ENCODE measurements around the gene AGAP1. TPM values are rescaled to one million over a fixed set of nuclear protein-coding genes. Genes with fewer than 3 reads are reported as not detected.

The AGAP1 gene
- total and polyA plus RNA-seq, 2 donors from 2014 or later = 8.1 to 44.5 TPM

DNA sequence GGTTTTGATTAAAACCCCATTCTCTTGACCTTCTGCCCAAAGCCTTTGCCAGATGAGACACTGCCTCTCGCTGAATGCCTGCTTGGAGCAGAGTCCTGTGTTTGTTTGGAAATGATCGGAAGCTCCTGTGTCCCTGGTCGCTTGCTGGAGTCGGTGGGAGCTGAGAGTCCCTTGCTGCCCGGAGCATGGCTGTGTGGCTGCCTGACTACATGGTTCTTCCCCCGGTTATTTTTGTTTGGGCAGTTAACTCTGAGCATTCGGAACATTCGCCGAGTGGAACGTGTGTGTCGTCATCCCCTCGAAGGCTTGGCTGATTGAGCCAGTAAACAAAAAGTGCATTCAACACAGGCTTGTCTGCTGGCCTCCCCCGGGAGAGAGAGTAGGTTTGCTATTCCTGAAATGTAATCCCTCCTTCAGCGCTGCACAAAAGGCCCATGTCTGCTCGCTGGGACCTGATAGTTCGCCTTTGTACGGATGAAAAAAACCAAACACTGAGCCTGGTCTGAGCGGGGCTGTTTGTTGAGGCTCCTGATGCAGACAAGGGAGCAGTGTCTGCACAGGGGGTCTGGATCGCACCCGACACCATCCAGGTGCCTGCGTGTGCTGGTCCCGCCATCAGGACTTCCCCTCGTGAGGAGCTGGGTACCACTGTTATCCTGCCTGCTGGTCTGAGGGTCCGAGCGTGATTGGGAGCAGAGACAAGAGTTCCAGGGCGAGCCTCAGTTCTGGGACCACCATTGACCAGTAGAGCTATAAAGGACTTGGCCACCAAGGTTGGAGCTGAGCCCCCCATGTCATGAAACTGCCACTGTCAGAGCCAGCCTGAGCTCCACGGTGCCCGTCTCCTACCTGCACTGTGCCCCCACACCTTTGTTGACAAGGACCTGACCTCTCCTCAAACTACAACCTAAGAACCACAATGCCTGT lies 83.8 kb downstream of the AGAP1 start:
- no peaks in the 10 kb centered on the region for H3K27me3 ChIP-seq (ENCODE audit: control insufficient read depth, insufficient read depth, low read length)
- intact Hi-C loops (cut with DNase I) = no loop called here
- no peak overlapping the region for H3K9ac ChIP-seq (ENCODE audit: low read length in 3 of 3)
- peaks cover 0 to 41% (median 21%) of the 10 kb centered on the region in 3 donors for H3K4me1 ChIP-seq (ENCODE audit: control insufficient read depth in 2 of 3, insufficient read depth in 2 of 3, low read depth in 1 of 3, low read length in 3 of 3)
- FAIRE-seq (no peak), DNase-seq (peak; percentile 62 to 86 (median 68))
- TF ChIP-seq, protein P1, sequence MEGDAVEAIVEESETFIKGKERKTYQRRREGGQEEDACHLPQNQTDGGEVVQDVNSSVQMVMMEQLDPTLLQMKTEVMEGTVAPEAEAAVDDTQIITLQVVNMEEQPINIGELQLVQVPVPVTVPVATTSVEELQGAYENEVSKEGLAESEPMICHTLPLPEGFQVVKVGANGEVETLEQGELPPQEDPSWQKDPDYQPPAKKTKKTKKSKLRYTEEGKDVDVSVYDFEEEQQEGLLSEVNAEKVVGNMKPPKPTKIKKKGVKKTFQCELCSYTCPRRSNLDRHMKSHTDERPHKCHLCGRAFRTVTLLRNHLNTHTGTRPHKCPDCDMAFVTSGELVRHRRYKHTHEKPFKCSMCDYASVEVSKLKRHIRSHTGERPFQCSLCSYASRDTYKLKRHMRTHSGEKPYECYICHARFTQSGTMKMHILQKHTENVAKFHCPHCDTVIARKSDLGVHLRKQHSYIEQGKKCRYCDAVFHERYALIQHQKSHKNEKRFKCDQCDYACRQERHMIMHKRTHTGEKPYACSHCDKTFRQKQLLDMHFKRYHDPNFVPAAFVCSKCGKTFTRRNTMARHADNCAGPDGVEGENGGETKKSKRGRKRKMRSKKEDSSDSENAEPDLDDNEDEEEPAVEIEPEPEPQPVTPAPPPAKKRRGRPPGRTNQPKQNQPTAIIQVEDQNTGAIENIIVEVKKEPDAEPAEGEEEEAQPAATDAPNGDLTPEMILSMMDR (IDR thresholded peaks at IDR 0.05; ENCODE audit: borderline replicate concordance, extremely low read depth, insufficient read depth) = no peak
- no peaks in the 10 kb centered on the region for H3K36me3 ChIP-seq (ENCODE audit: control insufficient read depth in 2 of 3, insufficient read depth in 3 of 3, low read length in 3 of 3)
- H3K9me3 ChIP-seq (ENCODE audit: control insufficient read depth in 2 of 3, insufficient read depth in 1 of 3, low read length in 3 of 3) = no peaks in the 10 kb centered on the region
- H3K27ac ChIP-seq (ENCODE audit: low read depth in 2 of 2, low read length in 2 of 2) = no peak overlapping the region
- H3K4me3 ChIP-seq (ENCODE audit: low read length in 3 of 3) = peak overlapping the region in 1 of 3 donors; percentile 4

DNA sequence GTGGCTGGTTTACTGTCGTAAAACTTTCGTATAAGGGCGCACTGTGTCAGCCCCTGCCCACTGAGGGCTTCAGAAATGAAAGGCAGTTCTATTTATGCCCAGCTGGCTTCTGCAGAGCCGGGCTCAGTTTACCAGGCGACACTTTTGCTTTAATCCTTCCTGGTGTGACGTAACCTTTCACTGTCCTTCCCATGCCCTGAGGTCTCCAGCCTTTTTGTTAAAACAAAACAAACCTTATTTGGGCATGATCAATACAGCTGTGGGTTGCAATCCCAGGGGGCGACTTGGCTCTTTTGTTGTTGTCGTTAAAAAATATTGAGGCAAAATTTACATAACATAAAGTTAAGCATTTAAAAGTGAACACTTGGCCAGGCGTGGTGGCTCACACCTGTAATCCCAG lies 85.3 kb downstream of the AGAP1 start:
- no peak for DNase-seq
- no peak overlapping the region for H3K27ac ChIP-seq (ENCODE audit: low read depth in 2 of 2, low read length in 2 of 2)
- no peak overlapping the region for H3K4me3 ChIP-seq (ENCODE audit: low read length in 3 of 3)
- no peak overlapping the region for H3K9ac ChIP-seq (ENCODE audit: low read length in 3 of 3)
- H3K27me3 ChIP-seq (ENCODE audit: control insufficient read depth, insufficient read depth, low read length) = no peaks in the 10 kb centered on the region
- no peaks in the 10 kb centered on the region for H3K36me3 ChIP-seq (ENCODE audit: control insufficient read depth in 2 of 3, insufficient read depth in 3 of 3, low read length in 3 of 3)
- H3K9me3 ChIP-seq (ENCODE audit: control insufficient read depth in 2 of 3, insufficient read depth in 1 of 3, low read length in 3 of 3) = no peaks in the 10 kb centered on the region
- no peak for FAIRE-seq
- H3K4me1 ChIP-seq (ENCODE audit: control insufficient read depth in 2 of 3, insufficient read depth in 2 of 3, low read depth in 1 of 3, low read length in 3 of 3) = peaks cover 0 to 39% (median 15%) of the 10 kb centered on the region in 3 donors
- TF ChIP-seq, protein P1 (IDR thresholded peaks at IDR 0.05; ENCODE audit: borderline replicate concordance, extremely low read depth, insufficient read depth) = no peak
- intact Hi-C loops (cut with DNase I) = no loop called here

DNA sequence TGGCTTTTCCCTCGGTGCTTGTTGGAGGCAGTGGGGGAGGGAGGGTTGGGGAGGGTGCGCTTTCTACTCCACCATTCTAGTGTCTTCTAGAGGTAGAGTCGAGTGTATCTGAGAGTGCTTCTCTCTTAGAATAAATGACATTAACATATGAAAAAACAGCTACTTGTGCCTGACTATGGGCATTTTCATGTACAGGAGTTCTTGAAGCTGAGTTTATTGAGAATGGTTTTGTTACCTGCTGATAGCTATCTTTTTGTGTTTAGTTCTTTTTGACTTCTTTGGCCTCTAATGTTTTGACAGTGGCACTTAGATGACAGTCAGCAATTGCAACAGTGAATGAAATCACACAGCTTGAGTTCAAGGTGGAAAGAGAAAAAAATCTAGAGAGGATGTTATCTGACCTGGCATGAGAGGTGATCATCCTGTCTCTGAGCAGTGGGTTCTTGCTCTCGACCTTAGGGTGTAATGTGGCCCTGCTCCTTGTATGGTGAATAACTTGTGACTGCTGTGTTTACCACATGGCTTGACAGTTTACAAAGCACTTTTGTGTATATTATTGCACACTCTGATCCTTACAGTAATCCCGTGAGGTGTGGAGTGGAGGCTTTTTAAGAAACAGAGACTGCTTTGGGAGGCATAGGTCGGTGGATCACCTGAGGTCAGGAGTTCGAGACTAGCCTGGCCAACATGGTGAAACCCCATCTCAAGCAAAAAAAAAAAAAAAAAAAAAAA lies 86.7 kb downstream of the AGAP1 start:
- DNase-seq = no peak
- H3K9ac ChIP-seq (ENCODE audit: low read length in 3 of 3) = no peak overlapping the region
- H3K4me3 ChIP-seq (ENCODE audit: low read length in 3 of 3) = no peak overlapping the region
- no peak for FAIRE-seq
- intact Hi-C loops (cut with DNase I) = no loop called here
- H3K9me3 ChIP-seq (ENCODE audit: control insufficient read depth in 2 of 3, insufficient read depth in 1 of 3, low read length in 3 of 3) = no peaks in the 10 kb centered on the region
- H3K27me3 ChIP-seq (ENCODE audit: control insufficient read depth, insufficient read depth, low read length) = no peaks in the 10 kb centered on the region
- TF ChIP-seq, protein P1 (IDR thresholded peaks at IDR 0.05; ENCODE audit: borderline replicate concordance, extremely low read depth, insufficient read depth) = no peak
- peaks cover 0 to 27% (median 18%) of the 10 kb centered on the region in 3 donors for H3K4me1 ChIP-seq (ENCODE audit: control insufficient read depth in 2 of 3, insufficient read depth in 2 of 3, low read depth in 1 of 3, low read length in 3 of 3)
- no peaks in the 10 kb centered on the region for H3K36me3 ChIP-seq (ENCODE audit: control insufficient read depth in 2 of 3, insufficient read depth in 3 of 3, low read length in 3 of 3)
- no peak overlapping the region for H3K27ac ChIP-seq (ENCODE audit: low read depth in 2 of 2, low read length in 2 of 2)

Data from kidney (tissue), 14 donors.